Adrenal gland (tissue), 12 donors: Measurements from ENCODE around the gene SLC30A2. TPM values are rescaled to one million over a fixed set of nuclear protein-coding genes. Genes with fewer than 3 reads are reported as not detected.

Experiments
- DNase-seq, 7 donors: peaks; one replicate each; pipeline ENCODE4 v3.0.0-alpha.2; 2019 to 2020
- H3K27ac ChIP-seq, 5 donors: fragments of 200-600 bp; sonication (generic) in 4 of 5; 1 replicate in 3 of 5; 2 replicates in 2 of 5; pipeline versions ENCODE4 v1.5.1 to v1.8.0; 2016 to 2020; ENCODE audit warnings: mild to moderate bottlenecking in 1 of 5
- H3K27me3 ChIP-seq: fragments of 200-600 bp; 2 replicates; pipeline ENCODE4 v1.8.0; 2021
- H3K36me3 ChIP-seq, 2 donors: fragments of 200-600 bp; replicated peaks in 1 of 2; 1 replicate in 1 of 2; 2 replicates in 1 of 2; pipeline versions ENCODE4 v1.5.1 to v1.8.0; 2018 to 2022
- H3K4me1 ChIP-seq, 2 donors: fragments of 200-600 bp; replicated peaks in 1 of 2; 1 replicate in 1 of 2; 2 replicates in 1 of 2; pipeline versions ENCODE4 v1.5.1 to v1.8.0; 2018 to 2021
- H3K4me3 ChIP-seq, 4 donors: fragments of 200-600 bp; sonication (generic) in 3 of 4; one replicate each; pipeline ENCODE4 v1.5.1; 2016 to 2018
- H3K9me3 ChIP-seq, 3 donors: fragments of 200-600 bp; sonication (generic) in 1 of 3; replicated peaks in 1 of 3; 1 replicate in 2 of 3; 2 replicates in 1 of 3; pipeline versions ENCODE4 v1.5.1 to v1.8.0; 2016 to 2021
- CTCF ChIP-seq, 6 experiments: fragments of 450-650 bp in 4 of 6; fragments of 200-600 bp in 2 of 6; sonication (generic) in 1 of 6; IDR thresholded peaks; 1 replicate in 5 of 6; 2 replicates in 1 of 6; pipeline versions ENCODE4 v1.5.1 to v1.8.0; 2016 to 2021; ENCODE audit warnings: antibody characterized with exemption in 6 of 6, mild to moderate bottlenecking in 2 of 6, moderate library complexity in 1 of 6
- POLR2A ChIP-seq, 2 donors: fragments of 450-650 bp; IDR thresholded peaks; one replicate each; pipeline ENCODE4 v1.6.1; 2017; ENCODE audit warnings: antibody characterized with exemption in 2 of 2, mild to moderate bottlenecking in 2 of 2, moderate library complexity in 1 of 2
- WGBS, 4 donors: extraction: QIAGEN DNeasy Blood & Tissue Kit in 2 of 4; methylation state at CpG; one replicate each; pipeline versions ENCODE4 v1.1.5 to v1.1.7; 2013 to 2017; 5-methylcytosine and 5-hydroxymethylcytosine counted together
- intact Hi-C, 2 donors: fragments of 100-400 bp; cut with DNase I; formaldehyde crosslinking; loops; one replicate each; pipeline versions ENCODE4 v1.14.1 to v1.15.0; 2022 to 2023
- polyA plus RNA-seq, 3 donors: library from polyadenylated mRNA; stranded (reverse); fragments of 200-250 nt in 2 of 3; fragments of 350-450 nt in 1 of 3; fragmentation: Illumina TruSeq in 1 of 3; extraction: RNeasy Lipid Tissue Mini Kit (QIAGEN cat#74804) in 1 of 3; gene quantifications; one replicate each; pipeline ENCODE4 v1.2.3, GENCODE V29; 2013 to 2014
- total RNA-seq, 9 donors: library from RNA; depleted of rRNA in 4 of 9; stranded (reverse); fragments of >200 nt in 4 of 9; fragments of 120-200 nt in 1 of 9; fragmentation: NEBNext Ultra II Directional in 1 of 9; extraction: Animal tissue kit (Norgen Biotek cat#: 25700) in 1 of 9; gene quantifications; one replicate each; pipeline versions ENCODE4 v1.1.0 to v1.2.4, GENCODE V29; 2013 to 2023
- donor health status: healthy with polysubstance abuse.
- donor health status: Bipolar disorder and iron deficiency.
- donor health status: DM: yes; HTN: yes; CAD: no.
- donor health status: DM: no; HTN: no; CAD: no.
- donor health status: DM: no; HTN: no; CAD: no.
- donor health status: DM: yes; HTN: yes; CAD: no.

SLC30A2 gene
- total and polyA plus RNA-seq, 12 donors = 0.06 to 4.8 (median 0.47) TPM

- Histone ChIP-seq H3K36me3 (no peaks in the 10 kb centered on the region), H3K4me3 (no peak overlapping the region), H3K4me1 (no peaks in the 10 kb centered on the region), H3K27ac (no peak overlapping the region), H3K9me3 (no peaks in the 10 kb centered on the region), H3K27me3 (peaks cover 9% of the 10 kb centered on the region)
- DNase-seq = no peak
- WGBS, 4 donors = 63 to 84% (median 79%) methylated on average over 3 of the region's 3 CpGs
- no peak for TF ChIP-seq CTCF (IDR thresholded peaks at IDR 0.05)
- no peak for TF ChIP-seq POLR2A (IDR thresholded peaks at IDR 0.05)
- intact Hi-C loops = no loop called here
Measured at GRCh38 chr1:26064553-26064952, 18.6 kb upstream of the SLC30A2 start.

- H3K4me3 ChIP-seq = no peak overlapping the region
- no peak for DNase-seq
- H3K27ac ChIP-seq = no peak overlapping the region
- peaks cover 9% of the 10 kb centered on the region for H3K27me3 ChIP-seq
- intact Hi-C loops = no loop called here
- TF ChIP-seq POLR2A (IDR thresholded peaks at IDR 0.05) (no peak), CTCF (IDR thresholded peaks at IDR 0.05) (no peak)
- no peaks in the 10 kb centered on the region for H3K9me3 ChIP-seq
- H3K36me3 ChIP-seq = no peaks in the 10 kb centered on the region
- 70 to 83% (median 76%) methylated on average over 8 to 12 of the region's 12 CpGs for WGBS, 4 donors
- no peaks in the 10 kb centered on the region for H3K4me1 ChIP-seq
Measured at GRCh38 chr1:26060832-26061574, 15.1 kb upstream of the SLC30A2 start.

GRCh38 chr1:26059906-26060305 is 14.0 kb upstream of the SLC30A2 start:
- H3K4me3 ChIP-seq = no peak overlapping the region
- intact Hi-C loops = no loop called here
- no peaks in the 10 kb centered on the region for H3K36me3 ChIP-seq
- H3K9me3 ChIP-seq = no peaks in the 10 kb centered on the region
- no peaks in the 10 kb centered on the region for H3K4me1 ChIP-seq
- 73 to 80% (median 77%) methylated on average over 5 to 7 of the region's 7 CpGs for WGBS, 4 donors
- no peak overlapping the region for H3K27ac ChIP-seq
- no peak for DNase-seq
- TF ChIP-seq POLR2A (IDR thresholded peaks at IDR 0.05) = no peak
- no peak for TF ChIP-seq CTCF (IDR thresholded peaks at IDR 0.05)
- H3K27me3 ChIP-seq = peaks cover 12% of the 10 kb centered on the region

GRCh38 chr1:26058052-26058595 is 12.2 kb upstream of the SLC30A2 start:
- H3K27me3 ChIP-seq = peaks cover 9% of the 10 kb centered on the region
- H3K27ac ChIP-seq = no peak overlapping the region
- intact Hi-C loops = no loop called here
- DNase-seq = no peak
- H3K36me3 ChIP-seq = no peaks in the 10 kb centered on the region
- H3K9me3 ChIP-seq = no peaks in the 10 kb centered on the region
- WGBS, 4 donors = 79 to 87% (median 83%) methylated on average over 5 of the region's 5 CpGs
- TF ChIP-seq CTCF (IDR thresholded peaks at IDR 0.05) = no peak
- no peak for TF ChIP-seq POLR2A (IDR thresholded peaks at IDR 0.05)
- H3K4me1 ChIP-seq = no peaks in the 10 kb centered on the region
- no peak overlapping the region for H3K4me3 ChIP-seq
